GM12878 (cell line): ENCODE measurements around the gene MEGF6. TPM values are rescaled to one million over a fixed set of nuclear protein-coding genes. Genes with fewer than 3 reads are reported as not detected.

Experiments
- ATAC-seq: fragments of 200-7000 bp; cut with Tn5 transposase; 3 replicates; pipeline ENCODE4 v1.9.1; 2020; ENCODE audit warnings: mild to moderate bottlenecking, moderate library complexity
- BruUV-seq: library from RNA; stranded (reverse); fragments of 400-500 nt; replicated peaks from 2 replicates; lab custom pipeline; 2021; lab: Mats Ljungman, UMichigan
- CTCF ChIA-PET: fragments of 300-600 bp; sonication (Branson Sonifier 250); formaldehyde crosslinking; extraction: SDS; loops from one replicate; lab custom pipeline; 2021; ENCODE audit warnings: inconsistent platforms; lab: Yijun Ruan, JAX
- POLR2A ChIA-PET: fragments of 350-600 bp; formaldehyde crosslinking; extraction: SDS; loops from one replicate; lab custom pipeline; 2021; ENCODE audit warnings: inconsistent platforms; lab: Charles Lee
- RAD21 ChIA-PET: fragments of 300-600 bp; sonication (Branson Sonifier 250); formaldehyde crosslinking; loops from one replicate; lab custom pipeline; 2023; ENCODE audit warnings: antibody characterized with exemption; ENCODE audit not compliant: unreplicated experiment; lab: Charles Lee
- SMC1A ChIA-PET: fragments of 300-600 bp; sonication (Branson Sonifier 250); formaldehyde crosslinking; loops from one replicate; lab custom pipeline; 2023; ENCODE audit not compliant: unreplicated experiment, uncharacterized antibody; lab: Charles Lee
- DNase-seq: peaks from one replicate; pipeline ENCODE4 v3.0.0-alpha.2; 2011; ENCODE audit warnings: low read depth, low spot score
- FAIRE-seq: peaks from 3 replicates; lab custom pipeline; 2011; peaks lifted over from hg19 to GRCh38; lab: Jason Lieb, UNC
- H2AFZ ChIP-seq: 2 replicates; pipeline ENCODE4 v1.6.0; 2011; ENCODE audit warnings: low read depth, low read length, control low read depth; ENCODE audit not compliant: control insufficient read depth
- H3K27ac ChIP-seq: 2 replicates; pipeline ENCODE4 v1.5.1; 2011; ENCODE audit warnings: control low read depth; ENCODE audit not compliant: control insufficient read depth, insufficient read depth
- H3K27me3 ChIP-seq, 2 experiments: replicated peaks in 1 of 2; 2 replicates each; pipeline versions ENCODE4 v1.6.0 to v1.6.1; 2011; ENCODE audit warnings: low read length in 1 of 2; ENCODE audit not compliant: control insufficient read depth in 2 of 2, insufficient read depth in 2 of 2
- H3K36me3 ChIP-seq, 2 experiments: 2 replicates each; pipeline ENCODE4 v1.5.1; 2011; ENCODE audit warnings: low read length in 1 of 2; ENCODE audit not compliant: control insufficient read depth in 2 of 2, insufficient read depth in 2 of 2
- H3K4me1 ChIP-seq: 2 replicates; pipeline ENCODE4 v1.6.1; 2011; ENCODE audit warnings: mild to moderate bottlenecking, low read length, moderate library complexity, mixed read lengths; ENCODE audit not compliant: control insufficient read depth, insufficient read depth
- H3K4me2 ChIP-seq: 2 replicates; pipeline ENCODE4 v1.6.0; 2011; ENCODE audit warnings: control low read depth; ENCODE audit not compliant: control insufficient read depth, insufficient read depth
- H3K4me3 ChIP-seq: fragments of 200-600 bp; sonication (generic); 2 replicates; pipeline ENCODE4 v1.5.1; 2016
- H3K79me2 ChIP-seq: 2 replicates; pipeline ENCODE4 v1.6.0; 2011; ENCODE audit warnings: low read length; ENCODE audit not compliant: control insufficient read depth, insufficient read depth
- H3K9ac ChIP-seq: 2 replicates; pipeline ENCODE4 v1.8.0; 2011; ENCODE audit warnings: low read length, control low read depth, mixed read lengths; ENCODE audit not compliant: control insufficient read depth, insufficient read depth
- H3K9me3 ChIP-seq: replicated peaks from 3 replicates; pipeline ENCODE4 v1.5.1; 2011; ENCODE audit warnings: mild to moderate bottlenecking, low read length; ENCODE audit not compliant: control insufficient read depth, insufficient read depth
- H4K20me1 ChIP-seq: 2 replicates; pipeline ENCODE4 v1.6.0; 2011; ENCODE audit not compliant: control insufficient read depth, insufficient read depth
- CREB1 ChIP-seq: IDR thresholded peaks from 2 replicates; pipeline ENCODE4 v1.6.1; 2012; ENCODE audit warnings: low read depth, mild to moderate bottlenecking, inconsistent platforms
- ELK1 ChIP-seq: IDR thresholded peaks from 2 replicates; pipeline ENCODE4 v1.6.1; 2012; ENCODE audit warnings: low read depth, low read length, improper control_type of control experiment
- GABPA ChIP-seq: IDR thresholded peaks from 2 replicates; pipeline ENCODE4 v1.6.1; 2014; ENCODE audit warnings: antibody characterized with exemption, low read depth, mild to moderate bottlenecking, inconsistent platforms
- HDAC2 ChIP-seq: fragments of 200-600 bp; sonication (generic); IDR thresholded peaks from 2 replicates; pipeline ENCODE4 v1.6.1; 2017
- IKZF1 ChIP-seq: fragments of 450-650 bp; conservative IDR thresholded peaks from 2 replicates; pipeline ENCODE4 v1.6.1; 2017; ENCODE audit warnings: antibody characterized with exemption, mild to moderate bottlenecking
- IKZF2 ChIP-seq, 2 experiments: fragments of 450-650 bp; IDR thresholded peaks; 2 replicates each; pipeline ENCODE4 v1.6.1; 2017; ENCODE audit warnings: mild to moderate bottlenecking in 2 of 2, moderate library complexity in 2 of 2
- LARP7 ChIP-seq: fragments of 450-650 bp; IDR thresholded peaks from 2 replicates; pipeline ENCODE4 v1.6.1; 2017; ENCODE audit warnings: mild to moderate bottlenecking
- RELA ChIP-seq: fragments of 450-650 bp; IDR thresholded peaks from 2 replicates; pipeline ENCODE4 v1.8.0; 2014; ENCODE audit warnings: borderline replicate concordance; ENCODE audit not compliant: partially characterized antibody
- RFX5 ChIP-seq: IDR thresholded peaks from 2 replicates; pipeline ENCODE4 v1.6.1; 2011; ENCODE audit warnings: low read depth, low read length, improper control_type of control experiment
- SMC3 ChIP-seq: IDR thresholded peaks from 2 replicates; pipeline ENCODE4 v1.6.1; 2011; ENCODE audit warnings: low read length, improper control_type of control experiment, borderline replicate concordance
- SP1 ChIP-seq: IDR thresholded peaks from one replicate; pipeline ENCODE4 v1.6.1; 2011; ENCODE audit warnings: low read depth, low read length
- TAF1 ChIP-seq: IDR thresholded peaks from 2 replicates; pipeline ENCODE4 v1.6.1; 2011; ENCODE audit warnings: mild to moderate bottlenecking, low read depth, low read length, borderline replicate concordance
- TCF12 ChIP-seq: IDR thresholded peaks from 2 replicates; pipeline ENCODE4 v1.6.1; 2011; ENCODE audit warnings: low read depth, mild to moderate bottlenecking, low read length
- TCF7 ChIP-seq: IDR thresholded peaks from 2 replicates; pipeline ENCODE4 v1.6.1; 2014; ENCODE audit warnings: antibody characterized with exemption, borderline replicate concordance
- WGBS: methylation state at CpG from one replicate; pipeline ENCODE4 v1.1.6; 2016; ENCODE audit warnings: low lambda C conversion rate; ENCODE audit not compliant: insufficient replicate concordance, insufficient coverage; ENCODE audit errors: missing lambda C conversion rate; 5-methylcytosine and 5-hydroxymethylcytosine counted together
- in situ Hi-C: fragments of 300-500 bp; cut with MboI; formaldehyde crosslinking; loops from 9 replicates; pipeline ENCODE4 v1.14.3; 2018; ENCODE audit warnings: mixed read lengths
- intact Hi-C: fragments of 100-400 bp; cut with micrococcal nuclease; formaldehyde crosslinking; loops from one replicate; pipeline ENCODE4 v1.14.2; 2022; ENCODE audit not compliant: unreplicated experiment
- polyA plus RNA-seq, 11 experiments: library from polyadenylated mRNA; depleted of rRNA in 4 of 11; unstranded in 6 of 11; stranded (reverse) in 5 of 11; fragments of >200 nt; fragmentation: Nextera tagmentation in 4 of 11; fragmentation: Illumina TruSeq in 1 of 11; extraction: Ambion mirVana in 4 of 11; extraction: Trizol in 1 of 11; gene quantifications; 1 replicate in 1 of 11; 2 replicates in 10 of 11; pipeline versions ENCODE4 v1.2.1 to v1.2.3, GENCODE V29; 2011 to 2016; ENCODE audit warnings: inconsistent platforms in 2 of 11, missing spikeins in 2 of 11, low read depth in 1 of 11
- total RNA-seq, 4 experiments: library from RNA; depleted of rRNA in 3 of 4; stranded (reverse); fragments of >200 nt in 3 of 4; fragmentation: Illumina TruSeq in 1 of 4; extraction: Trizol in 1 of 4; gene quantifications; 2 replicates each; pipeline versions ENCODE4 v1.2.1 to v1.2.3, GENCODE V29; 2013 to 2021
- TF ChIP-seq, protein P1 (sequence below): IDR thresholded peaks from 2 replicates; pipeline ENCODE4 v1.6.1; 2012; ENCODE audit warnings: low read depth, low read length, improper control_type of control experiment
- TF ChIP-seq, protein P2 (sequence below): fragments of 450-650 bp; IDR thresholded peaks from 2 replicates; pipeline ENCODE4 v1.6.1; 2018; ENCODE audit warnings: mild to moderate bottlenecking, low read depth, moderate library complexity; ENCODE audit not compliant: partially characterized antibody

MEGF6 gene
- total and polyA plus RNA-seq, 10 of the 15 experiments (the other 5 are each of a cell fraction or from before 2014, with no cell fraction given) = 0.03 to 0.41 TPM; not detected in 8

DNA sequence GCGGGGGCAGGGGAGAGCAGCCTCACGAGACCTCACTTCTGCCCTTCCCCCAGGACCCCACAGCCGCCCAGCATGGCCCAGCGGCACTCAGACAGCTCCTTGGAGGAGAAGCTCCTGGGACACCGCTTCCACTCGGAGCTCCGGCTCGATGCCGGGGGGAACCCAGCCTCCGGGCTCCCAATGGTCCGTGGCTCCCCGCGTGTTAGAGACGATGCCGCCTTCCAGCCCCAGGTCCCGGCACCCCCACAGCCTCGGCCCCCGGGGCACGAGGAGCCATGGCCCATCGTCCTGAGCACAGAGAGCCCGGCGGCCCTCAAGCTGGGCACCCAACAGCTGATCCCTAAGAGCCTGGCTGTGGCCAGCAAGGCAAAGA is 148.3 kb downstream of the MEGF6 start:
- H2AFZ ChIP-seq = no peak overlapping the region
- no peaks in the 10 kb centered on the region for H4K20me1 ChIP-seq
- no peaks in the 10 kb centered on the region for H3K4me1 ChIP-seq
- in situ Hi-C loops = no loop called here
- no peak overlapping the region for H3K4me3 ChIP-seq
- no peak overlapping the region for H3K9ac ChIP-seq
- intact Hi-C loops = no loop called here
- no peaks in the 10 kb centered on the region for H3K79me2 ChIP-seq
- H3K27me3 ChIP-seq = no peaks in the 10 kb centered on the region; a peak in 1 of 4 replicates
- no peak for TF ChIP-seq RELA
- TF ChIP-seq GABPA = no peak
- TF ChIP-seq IKZF2 (IDR thresholded peaks at IDR 0.05) = no peak
- no peak for TF ChIP-seq ELK1
- TF ChIP-seq LARP7 = no peak
- no peak for TF ChIP-seq TCF12
- TF ChIP-seq, protein P1, sequence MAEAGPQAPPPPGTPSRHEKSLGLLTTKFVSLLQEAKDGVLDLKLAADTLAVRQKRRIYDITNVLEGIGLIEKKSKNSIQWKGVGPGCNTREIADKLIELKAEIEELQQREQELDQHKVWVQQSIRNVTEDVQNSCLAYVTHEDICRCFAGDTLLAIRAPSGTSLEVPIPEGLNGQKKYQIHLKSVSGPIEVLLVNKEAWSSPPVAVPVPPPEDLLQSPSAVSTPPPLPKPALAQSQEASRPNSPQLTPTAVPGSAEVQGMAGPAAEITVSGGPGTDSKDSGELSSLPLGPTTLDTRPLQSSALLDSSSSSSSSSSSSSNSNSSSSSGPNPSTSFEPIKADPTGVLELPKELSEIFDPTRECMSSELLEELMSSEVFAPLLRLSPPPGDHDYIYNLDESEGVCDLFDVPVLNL = no peak
- TF ChIP-seq RFX5 = no peak
- TF ChIP-seq TAF1 = no peak
- TF ChIP-seq, protein P2, sequence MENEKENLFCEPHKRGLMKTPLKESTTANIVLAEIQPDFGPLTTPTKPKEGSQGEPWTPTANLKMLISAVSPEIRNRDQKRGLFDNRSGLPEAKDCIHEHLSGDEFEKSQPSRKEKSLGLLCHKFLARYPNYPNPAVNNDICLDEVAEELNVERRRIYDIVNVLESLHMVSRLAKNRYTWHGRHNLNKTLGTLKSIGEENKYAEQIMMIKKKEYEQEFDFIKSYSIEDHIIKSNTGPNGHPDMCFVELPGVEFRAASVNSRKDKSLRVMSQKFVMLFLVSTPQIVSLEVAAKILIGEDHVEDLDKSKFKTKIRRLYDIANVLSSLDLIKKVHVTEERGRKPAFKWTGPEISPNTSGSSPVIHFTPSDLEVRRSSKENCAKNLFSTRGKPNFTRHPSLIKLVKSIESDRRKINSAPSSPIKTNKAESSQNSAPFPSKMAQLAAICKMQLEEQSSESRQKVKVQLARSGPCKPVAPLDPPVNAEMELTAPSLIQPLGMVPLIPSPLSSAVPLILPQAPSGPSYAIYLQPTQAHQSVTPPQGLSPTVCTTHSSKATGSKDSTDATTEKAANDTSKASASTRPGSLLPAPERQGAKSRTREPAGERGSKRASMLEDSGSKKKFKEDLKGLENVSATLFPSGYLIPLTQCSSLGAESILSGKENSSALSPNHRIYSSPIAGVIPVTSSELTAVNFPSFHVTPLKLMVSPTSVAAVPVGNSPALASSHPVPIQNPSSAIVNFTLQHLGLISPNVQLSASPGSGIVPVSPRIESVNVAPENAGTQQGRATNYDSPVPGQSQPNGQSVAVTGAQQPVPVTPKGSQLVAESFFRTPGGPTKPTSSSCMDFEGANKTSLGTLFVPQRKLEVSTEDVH = no peak
- TF ChIP-seq HDAC2 = no peak
- TF ChIP-seq TCF7 = no peak
- TF ChIP-seq IKZF1 = no peak
- no peak for TF ChIP-seq SP1
- TF ChIP-seq CREB1 = no peak
- no peak for TF ChIP-seq SMC3
- SMC1A ChIA-PET = no interaction called here
- no peak overlapping the region for H3K4me2 ChIP-seq
- ATAC-seq (no peak), FAIRE-seq (no peak), DNase-seq (no peak)
- CTCF ChIA-PET = no interaction called here
- H3K36me3 ChIP-seq = no peaks in the 10 kb centered on the region
- no peaks in the 10 kb centered on the region for H3K9me3 ChIP-seq
- RAD21 ChIA-PET = no interaction called here
- POLR2A ChIA-PET = no interaction called here
- WGBS = 37% methylated on average over 17 of the region's 22 CpGs
- BruUV-seq = no TSS peak
- H3K27ac ChIP-seq = no peak overlapping the region
